GM03348 (cell line): ENCODE measurements around the gene TENM3.

Source experiments
- DNase-seq: peaks from one replicate; pipeline ENCODE4 v3.0.0; 2012; ENCODE audit warnings: low spot score

The TENM3 gene

GRCh38 chr4:182845618-182846017, 602.4 kb downstream of the TENM3 start:
- no peak for DNase-seq

- DNase-seq: no peak
Observed at GRCh38 chr4:182846036-182846435, 602.8 kb downstream of the TENM3 start.

- DNase-seq: no peak
Observed at GRCh38 chr4:182847576-182848450, 604.6 kb downstream of the TENM3 start.

- DNase-seq: no peak
Observed at GRCh38 chr4:182848685-182849084, 605.5 kb downstream of the TENM3 start.
